NCI-H526 treated with DMSO at 0.1 percent for 48 hours (cell line): ENCODE measurements around the gene LRP1B.
"Not testable (repeated sequence)": the region's sequence is repeated elsewhere in the genome, so short reads cannot be mapped to it uniquely, and the experiment has no call there.

Experiments used
- DNase-seq: peaks from one replicate; lab custom pipeline; 2025; lab: John Stamatoyannopoulos, UW

The LRP1B gene

DNA sequence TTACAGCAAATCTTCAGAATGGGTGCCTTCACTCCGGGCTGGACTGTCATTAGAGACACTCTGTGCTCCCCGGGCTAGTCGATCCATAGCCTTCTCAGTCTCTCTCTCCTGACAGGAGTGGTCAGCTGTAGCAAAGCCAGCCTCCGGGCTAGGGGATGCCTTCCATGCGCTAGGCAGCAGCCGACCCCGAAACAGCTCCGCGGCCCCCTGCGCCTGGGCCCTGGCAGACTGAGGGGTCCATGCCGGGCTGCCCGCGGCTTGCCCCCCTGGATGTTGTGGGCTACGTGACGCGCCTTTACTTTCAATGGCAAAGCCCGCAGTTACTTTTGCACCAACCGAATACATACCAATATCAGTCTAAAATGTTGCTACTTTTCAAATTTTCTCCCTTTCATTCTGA, 1447.2 kb downstream of the LRP1B start:
- no peak for DNase-seq

DNA sequence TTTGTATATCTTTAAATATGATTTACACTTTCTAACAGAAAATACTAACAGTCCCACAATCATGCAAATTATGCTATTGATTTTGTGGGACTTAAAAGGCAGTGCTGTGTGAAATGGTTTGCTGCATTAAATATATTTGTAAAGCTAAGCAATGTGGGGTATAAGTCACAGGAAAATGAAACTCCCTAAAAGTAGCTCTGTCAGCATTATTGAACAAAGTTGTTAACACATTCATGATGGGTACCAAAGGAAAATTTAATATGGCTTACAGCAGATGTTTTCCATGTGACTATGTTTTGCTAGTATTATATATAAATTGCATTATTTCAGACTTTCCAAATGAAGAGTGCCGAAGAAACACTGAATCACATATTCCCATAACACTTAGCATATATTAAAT, 1450.0 kb downstream of the LRP1B start:
- peak; percentile 19 for DNase-seq

DNA sequence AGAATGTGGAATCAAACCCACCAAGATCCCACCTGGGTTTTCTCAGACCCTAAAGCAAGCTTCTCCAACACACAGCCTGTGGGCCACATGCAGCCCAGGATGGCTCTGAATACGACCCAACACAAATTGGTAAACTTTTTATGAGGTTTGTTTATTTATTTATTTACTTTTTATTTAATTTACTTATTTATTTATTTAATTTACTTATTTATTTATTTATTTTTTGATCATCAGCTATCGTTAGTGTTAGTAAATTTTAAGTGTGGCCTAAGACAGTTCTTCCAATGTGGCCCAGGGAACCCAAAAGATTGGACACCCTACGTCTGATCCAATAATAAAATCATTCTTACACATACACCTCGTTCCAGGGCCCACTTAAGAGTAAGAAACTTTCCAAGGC, 1451.1 kb downstream of the LRP1B start:
- DNase-seq, result no peak

DNA sequence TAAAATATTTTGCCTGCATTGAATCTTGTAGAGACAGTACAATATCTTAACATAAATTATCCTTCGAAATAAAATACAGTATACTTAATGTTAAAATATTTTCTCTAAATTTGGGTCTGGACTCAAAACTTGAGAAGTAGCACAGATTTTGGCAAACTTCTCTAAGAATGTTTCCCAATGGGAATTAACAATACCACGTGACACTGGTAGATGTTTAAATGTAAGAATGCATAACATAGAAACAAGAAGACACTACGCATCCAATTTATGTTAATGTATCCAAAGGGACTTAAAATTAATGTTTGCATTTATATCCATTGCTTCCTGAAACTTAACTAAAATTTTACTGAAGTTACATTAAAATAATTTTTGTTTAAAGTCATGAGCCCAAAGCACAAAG, 1460.9 kb downstream of the LRP1B start:
- DNase-seq, result no peak

DNA sequence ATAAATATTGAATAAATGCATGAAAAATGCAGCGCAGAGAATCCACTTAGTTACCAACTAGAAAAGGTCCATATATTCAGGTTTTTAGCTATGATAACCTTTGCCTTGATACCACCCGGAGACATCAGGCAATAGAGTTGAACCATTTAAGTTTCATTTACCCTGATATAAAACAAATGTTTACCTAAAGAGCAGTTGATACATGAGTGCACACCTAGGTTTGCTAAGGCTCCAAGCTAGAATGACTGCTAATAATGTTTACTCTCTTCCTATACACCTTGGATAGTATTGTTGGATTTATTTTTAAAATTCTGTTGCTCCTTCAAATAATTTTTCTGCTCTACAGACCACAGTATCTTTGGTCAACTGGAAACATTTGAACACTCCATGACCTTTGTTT, 1463.6 kb downstream of the LRP1B start:
- DNase-seq, result no peak

DNA sequence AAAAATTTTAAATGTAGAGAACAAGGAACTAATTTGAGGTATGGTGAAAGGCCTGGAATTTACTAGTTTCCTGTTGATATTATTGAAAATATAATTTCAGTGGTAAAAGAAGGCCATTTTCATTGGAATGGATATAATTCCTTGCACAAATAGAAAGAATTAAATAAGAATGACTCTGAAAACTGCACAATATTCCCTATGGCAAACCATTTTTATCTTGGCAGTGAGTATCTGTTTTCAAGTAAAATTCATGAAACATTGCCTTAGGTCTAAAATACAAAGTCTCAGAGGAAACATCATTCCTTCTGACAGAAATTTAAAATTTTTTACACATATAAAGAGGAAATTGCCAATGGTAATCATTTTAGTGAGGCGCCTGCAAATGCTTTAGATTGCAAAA, 1468.3 kb downstream of the LRP1B start:
- DNase-seq, result no peak

DNA sequence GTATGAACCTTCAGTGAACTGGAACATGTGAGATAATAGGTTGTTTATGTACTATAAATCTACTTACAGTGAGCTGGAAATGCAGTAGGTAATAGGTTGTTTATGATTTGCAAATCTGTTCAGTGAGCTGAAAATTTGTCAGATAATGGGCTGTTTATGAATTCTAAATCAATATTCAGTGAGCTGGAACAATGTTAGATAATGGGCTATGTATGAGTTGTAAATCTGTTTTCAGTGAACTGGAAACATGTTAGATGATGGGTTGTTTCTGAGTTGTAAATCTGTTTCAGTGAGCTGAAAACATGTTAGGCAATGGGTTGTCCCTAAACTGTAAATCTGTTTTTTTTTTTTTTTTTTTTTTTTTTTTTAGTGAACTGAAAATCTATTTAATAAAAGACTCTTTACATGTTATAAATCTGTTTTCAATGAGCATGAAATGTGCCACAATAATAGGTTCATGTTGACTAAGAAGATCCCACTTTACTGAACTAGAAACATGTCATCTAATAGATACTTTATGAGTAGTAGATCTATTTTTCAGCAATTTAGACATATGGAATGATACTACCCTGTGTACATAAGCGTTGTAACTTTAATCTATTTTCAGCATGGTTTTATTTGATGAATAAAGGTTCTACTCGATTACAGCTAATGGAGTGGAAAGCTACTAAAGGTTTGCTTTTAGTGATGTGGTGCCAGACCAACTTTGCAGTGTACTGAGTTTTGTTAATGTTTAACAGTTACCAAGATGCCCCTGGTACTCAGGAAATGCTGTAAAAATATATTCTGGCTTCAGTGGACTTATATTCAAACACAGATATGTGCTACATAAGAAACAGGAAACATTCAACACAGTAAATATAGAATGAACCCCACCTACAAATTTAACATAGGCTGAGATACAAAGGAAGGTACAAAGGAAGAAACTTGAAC, 1471.8 kb downstream of the LRP1B start:
- peak; percentile 17 for DNase-seq

DNA sequence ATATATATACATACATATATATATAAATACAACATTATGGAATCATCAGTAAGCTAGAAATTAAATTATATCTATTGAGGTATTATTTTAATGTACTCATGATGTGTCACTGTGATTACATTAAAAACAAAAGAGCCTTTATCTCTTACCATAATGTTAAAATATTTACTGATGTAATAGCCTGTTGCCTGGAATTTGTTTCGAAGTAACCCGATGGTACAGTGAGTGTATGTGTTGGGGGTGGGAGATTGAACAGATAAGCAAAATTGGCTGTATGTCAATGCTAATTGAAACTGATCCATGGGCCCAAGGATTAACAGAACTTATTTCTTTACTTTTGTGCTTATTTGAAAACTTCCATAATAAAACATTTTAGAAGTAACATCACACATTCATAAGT, 1473.2 kb downstream of the LRP1B start:
- no peak for DNase-seq

DNA sequence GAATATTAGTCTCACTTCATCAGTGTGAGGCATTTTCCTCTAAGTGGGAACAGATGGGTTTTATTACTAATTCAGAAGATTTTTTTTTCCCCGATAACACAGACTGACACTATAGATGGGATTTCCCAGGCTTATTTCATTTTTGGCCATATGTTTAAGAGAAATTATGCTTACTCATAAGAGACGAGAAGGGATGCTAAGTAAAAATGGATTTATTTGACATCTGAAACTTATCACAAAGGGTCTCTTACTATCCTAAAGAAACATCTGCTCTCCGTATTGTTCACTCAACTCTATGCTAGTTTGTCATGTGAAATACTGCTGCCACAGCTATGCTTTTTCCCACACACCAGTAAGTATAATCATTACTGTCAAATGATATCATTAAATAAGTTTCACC, 1476.3 kb downstream of the LRP1B start:
- no peak for DNase-seq

DNA sequence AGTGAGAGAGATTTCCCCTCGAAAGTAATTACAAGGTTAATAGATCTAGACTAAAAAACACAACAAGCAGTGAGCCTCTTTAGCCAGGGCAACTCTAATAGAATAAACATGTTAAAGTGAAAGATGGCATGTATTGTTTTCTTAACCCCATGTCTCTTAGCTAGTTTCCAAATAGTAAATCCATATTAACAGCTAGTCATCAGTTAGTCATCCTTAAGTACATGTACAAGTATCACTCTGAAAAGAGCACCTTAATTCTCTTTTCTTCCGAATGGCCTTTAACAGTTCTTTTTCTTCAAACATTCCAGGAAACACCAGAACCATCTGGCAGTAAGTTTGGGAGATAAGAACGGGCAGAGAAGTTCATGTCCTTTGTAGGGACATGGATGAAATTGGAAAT, 1480.0 kb downstream of the LRP1B start:
- no peak for DNase-seq

DNA sequence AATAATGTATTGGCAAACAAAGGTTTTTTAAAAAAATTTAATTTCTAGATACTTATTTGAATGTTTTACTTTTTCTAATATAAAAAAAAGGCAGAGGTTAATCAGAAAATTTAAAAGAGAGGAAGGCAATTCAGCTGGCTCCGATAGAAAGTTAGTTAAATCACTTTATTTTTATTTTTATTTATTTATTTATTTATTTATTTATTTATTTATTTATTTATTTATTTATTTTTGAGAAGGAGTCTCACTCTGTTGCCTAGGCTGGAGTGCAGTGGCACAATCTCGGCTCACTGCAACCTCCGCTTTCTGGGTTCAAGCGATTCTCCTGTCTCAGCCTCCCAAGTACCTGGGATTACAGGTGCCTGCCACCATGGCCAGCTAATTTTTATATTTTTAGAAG, 1480.7 kb downstream of the LRP1B start:
- DNase-seq, result not testable (repeated sequence)

DNA sequence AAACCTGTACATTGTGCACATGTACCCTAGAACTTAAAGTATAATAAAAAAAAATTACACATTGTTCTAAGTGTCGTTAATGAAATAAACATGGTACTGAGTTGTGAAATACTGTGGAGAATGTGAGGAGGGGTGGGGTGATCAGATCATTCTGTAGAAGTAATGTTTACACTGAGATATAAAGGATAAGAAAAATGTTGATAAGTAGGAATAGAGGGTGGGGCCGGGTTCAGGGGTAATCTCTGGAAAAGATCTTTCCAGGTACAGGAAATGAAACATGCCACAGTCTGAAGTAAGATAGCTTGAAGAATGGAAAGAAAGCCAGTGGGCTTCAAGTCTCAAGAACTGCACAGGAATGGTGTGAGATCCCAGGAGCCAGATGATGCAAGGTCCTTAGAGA, 1482.4 kb downstream of the LRP1B start:
- DNase-seq, result no peak

DNA sequence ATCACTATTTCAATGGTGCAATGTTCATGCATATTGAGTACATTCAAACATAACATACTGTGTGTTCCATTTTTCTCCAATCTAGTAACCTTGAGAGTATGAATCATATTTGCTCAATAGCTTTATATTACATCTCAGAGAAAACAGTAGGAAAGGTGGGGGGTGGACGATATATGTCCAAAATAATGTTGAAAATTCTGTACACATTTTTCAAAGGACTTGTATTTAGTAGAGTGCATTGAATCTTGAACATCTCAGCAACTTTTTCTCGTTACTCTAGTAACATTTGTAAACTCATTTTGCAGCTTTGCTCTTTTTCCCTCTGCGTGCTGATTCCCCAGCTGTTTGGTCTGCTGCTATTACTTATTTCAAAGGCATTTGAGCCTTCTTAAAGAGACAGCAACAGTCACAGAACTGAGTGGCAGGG, 1487.0 kb downstream of the LRP1B start:
- DNase-seq, result no peak

DNA sequence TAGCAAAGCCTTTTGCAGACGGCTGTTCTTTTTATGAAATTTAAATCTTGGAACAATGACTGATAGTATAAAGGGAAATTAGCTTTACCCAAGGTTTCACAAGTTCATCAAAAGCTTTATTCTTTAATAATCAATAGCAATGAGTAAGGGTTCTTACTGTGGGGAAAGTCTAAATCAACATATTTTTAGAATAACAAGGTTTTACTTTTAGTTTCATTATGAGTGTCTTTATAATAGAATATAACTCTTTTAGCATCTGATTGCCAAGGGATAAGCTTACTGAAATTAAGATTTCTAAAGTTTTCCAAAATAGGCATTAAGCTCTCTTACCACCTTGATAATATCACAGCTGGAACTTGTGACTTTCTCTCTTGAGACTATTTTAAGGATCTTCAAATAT, 1489.7 kb downstream of the LRP1B start:
- DNase-seq, result no peak

DNA sequence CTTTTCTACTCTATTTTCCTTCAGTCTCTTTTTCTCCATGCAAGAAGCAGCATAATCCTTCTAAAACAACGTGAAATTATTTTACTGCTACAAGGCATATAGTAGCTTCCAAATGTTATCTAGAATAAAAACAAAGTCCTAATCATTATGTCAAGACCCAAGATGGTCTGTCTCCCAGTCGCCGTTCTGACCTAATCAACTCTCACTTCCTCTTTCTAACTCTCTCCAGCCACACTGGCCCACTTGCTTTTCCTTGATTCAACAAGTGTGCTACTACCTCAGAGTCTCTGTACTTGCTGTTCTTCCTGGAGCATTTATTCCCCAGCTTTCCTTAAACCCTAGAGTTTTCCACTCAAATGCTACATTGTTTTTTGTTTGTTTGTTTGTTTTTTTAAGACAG, 1491.2 kb downstream of the LRP1B start:
- DNase-seq, result no peak

DNA sequence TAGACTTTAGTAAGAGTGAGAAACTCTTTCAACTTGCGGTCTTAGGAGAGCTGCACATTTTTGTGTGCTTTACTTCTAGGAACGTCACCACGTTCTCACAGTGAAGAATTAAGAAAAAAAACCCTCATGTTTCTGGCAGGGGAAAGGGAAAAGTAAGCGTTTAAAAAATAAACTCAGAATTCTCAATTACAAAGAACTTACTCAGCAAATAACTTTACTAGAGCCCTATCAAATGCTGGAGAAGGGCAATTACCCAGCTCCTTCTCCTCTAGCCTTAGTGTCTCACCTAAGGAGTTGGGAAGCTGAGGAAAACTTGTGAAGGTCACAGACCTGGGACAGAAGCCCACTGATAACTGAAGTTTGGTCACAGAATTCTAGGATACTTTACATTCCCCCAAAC, 1500.3 kb downstream of the LRP1B start:
- no peak for DNase-seq

DNA sequence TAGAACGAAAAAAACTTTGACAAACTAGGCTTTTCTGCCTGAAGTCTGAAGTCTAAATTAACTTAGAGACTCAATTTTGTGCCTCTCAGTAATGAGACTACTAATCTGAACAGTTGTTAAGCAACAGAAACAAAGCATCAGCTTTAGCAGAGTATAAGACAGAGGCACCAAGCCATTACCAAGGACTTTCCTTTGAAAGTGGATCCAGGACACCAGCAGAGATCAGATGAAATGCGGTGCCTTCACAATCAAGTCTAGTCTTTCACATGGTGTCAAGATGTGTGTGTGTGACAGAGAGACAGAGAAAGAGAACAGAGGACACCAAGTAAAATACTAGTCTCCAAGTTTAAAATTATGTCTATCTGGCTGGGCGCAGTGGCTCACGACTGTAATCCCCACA, 1502.9 kb downstream of the LRP1B start:
- no peak for DNase-seq

DNA sequence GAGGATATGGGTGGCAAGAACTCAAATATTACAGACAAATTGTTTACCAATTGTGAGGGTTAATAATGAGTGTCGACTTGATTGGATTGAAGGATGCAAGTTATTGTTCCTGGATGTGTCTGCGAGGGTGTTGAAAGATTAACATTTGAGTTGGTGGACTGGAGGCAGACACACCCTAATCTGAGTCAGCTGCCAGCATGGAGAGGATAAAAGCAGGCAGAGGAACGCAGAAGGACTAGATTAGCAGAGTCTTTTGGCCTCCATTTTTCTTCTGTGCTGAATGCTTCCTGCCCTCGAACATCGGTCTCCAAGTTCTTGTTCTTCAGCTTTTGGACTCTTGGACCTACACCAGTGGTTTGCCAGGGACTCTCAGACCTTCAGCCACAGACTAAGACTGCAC, 1503.7 kb downstream of the LRP1B start:
- no peak for DNase-seq

DNA sequence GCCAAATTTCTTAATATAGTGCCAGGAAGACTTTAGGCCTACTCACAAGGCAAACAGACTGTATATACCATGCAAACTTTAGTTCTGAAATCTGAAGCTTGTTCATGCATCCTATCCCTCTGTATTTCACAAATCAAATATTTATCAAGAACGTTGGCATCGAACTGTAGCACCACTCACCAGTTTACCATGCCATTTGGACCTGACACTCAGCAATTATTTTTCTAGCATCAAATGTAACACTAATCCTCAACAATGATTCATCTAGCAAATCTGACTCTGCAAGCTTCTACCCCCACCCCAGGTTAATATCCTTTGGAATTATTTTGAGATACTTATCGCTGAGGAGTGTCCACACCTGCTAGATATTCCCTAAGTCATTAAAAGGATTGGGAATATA, 1506.6 kb downstream of the LRP1B start:
- no peak for DNase-seq

DNA sequence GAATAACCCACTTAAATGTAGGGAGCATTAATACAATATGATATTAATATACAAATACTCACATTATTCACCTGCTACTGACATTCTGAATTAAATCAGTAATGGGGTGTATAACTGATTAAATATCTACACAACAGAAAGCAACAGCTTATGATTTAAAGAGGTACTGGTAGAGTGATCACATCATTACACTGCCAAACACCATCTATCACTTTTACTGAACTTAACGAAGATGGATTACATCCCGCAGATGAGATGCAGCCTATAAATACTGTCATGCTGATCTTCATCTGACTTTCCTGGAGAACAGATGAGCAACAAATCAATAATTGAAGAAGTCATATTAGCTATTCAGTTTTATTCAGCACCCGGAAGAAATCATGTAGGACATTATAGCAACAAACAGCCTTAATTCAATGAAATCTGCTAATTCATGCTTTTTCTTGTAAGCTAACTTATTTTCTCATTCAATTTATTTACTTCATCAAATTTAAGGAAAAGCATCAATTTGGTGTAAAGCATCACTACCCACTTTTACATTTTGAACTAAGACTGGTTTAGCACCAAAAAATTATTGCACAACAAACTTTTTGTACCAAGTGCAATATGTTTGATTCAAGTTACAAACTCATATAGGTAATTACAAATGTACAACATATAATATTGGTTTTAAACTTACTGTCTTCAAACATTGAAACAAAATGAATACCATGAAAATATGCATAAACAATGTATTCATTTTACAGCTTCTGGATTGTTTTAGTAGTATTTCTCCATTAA, 1509.0 kb downstream of the LRP1B start:
- DNase-seq, result no peak

DNA sequence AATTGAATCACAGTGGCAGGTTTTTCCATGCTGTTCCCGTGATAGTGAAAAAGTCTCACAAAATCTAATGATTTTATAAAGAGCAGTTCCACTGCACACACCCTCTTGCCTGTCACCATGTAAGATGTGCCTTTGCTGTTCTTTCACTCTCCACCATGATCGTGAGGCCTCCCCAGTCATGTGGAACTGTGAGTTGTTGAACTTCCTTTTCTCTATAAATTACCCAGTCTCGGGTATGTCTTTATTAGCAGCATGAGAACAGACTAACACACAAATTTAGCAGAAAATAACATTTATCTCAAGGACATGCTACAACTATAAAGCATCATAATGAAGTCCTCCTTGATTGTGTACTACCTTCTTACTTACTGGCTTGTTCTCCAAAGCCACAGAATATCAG, 1526.0 kb downstream of the LRP1B start:
- no peak for DNase-seq

DNA sequence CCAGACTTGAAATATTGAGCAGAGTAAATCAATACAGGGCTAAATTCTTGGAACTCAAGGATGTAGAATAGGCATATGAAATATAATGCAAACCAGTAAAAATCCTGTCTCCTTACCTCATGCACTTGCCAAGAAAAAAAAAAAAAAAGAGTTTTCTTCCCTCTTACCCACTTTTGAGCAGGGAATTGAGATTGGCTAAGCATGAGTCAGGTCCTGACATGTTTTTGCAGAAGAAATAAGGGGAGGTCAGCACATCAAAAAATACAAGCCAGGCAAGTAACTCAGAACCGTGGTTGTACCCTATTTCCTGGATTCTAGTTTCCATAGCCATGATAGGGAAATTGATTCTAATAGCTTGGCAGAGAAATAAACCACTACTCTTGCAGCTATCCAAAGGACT, 1526.7 kb downstream of the LRP1B start:
- DNase-seq, result no peak

DNA sequence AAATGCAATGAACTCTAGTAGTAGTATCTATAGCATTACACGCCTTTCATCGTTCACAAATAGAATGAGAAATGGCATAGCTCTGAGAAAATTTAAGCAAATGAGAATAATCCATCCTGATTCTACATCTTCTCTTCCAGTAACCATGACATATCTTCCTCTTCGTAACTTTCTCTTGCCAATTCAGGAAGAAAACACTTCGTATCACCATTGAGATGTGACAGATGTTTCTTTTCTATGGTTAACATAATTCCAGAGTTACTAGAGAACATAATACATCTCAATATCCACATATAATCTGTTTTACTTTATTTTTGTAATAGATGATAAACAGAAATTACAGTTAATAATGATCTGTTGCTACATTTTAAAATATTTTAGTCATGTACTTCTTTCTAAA, 1527.4 kb downstream of the LRP1B start:
- no peak for DNase-seq
